Muscle layer of duodenum (tissue), 2 donors: ENCODE results near the gene MYOM3.

Source experiments
- H3K27ac ChIP-seq: one replicate; pipeline ENCODE4 v1.7.0; 2013; ENCODE audit warnings: mild to moderate bottlenecking, low read length
- H3K27me3 ChIP-seq: one replicate; pipeline ENCODE4 v1.7.0; 2013; ENCODE audit warnings: low read depth, mild to moderate bottlenecking, control low read depth, low read length
- H3K36me3 ChIP-seq, 2 donors: one replicate each; pipeline ENCODE4 v1.7.0; 2013; ENCODE audit warnings: low read length in 2 of 2, control low read depth in 1 of 2, mild to moderate bottlenecking in 1 of 2; ENCODE audit not compliant: insufficient read depth in 2 of 2, control insufficient read depth in 1 of 2
- H3K4me1 ChIP-seq, 2 donors: one replicate each; pipeline ENCODE4 v1.7.0; 2013; ENCODE audit warnings: low read length in 2 of 2, mild to moderate bottlenecking in 2 of 2, control low read depth in 1 of 2, moderate library complexity in 1 of 2; ENCODE audit not compliant: insufficient read depth in 2 of 2, control insufficient read depth in 1 of 2
- H3K4me3 ChIP-seq, 2 donors: one replicate each; pipeline ENCODE4 v1.7.0; 2013; ENCODE audit warnings: low read length in 2 of 2, low read depth in 1 of 2, mild to moderate bottlenecking in 1 of 2
- H3K9me3 ChIP-seq, 2 donors: one replicate each; pipeline ENCODE4 v1.7.0; 2013; ENCODE audit warnings: low read length in 2 of 2, control low read depth in 1 of 2, mild to moderate bottlenecking in 1 of 2; ENCODE audit not compliant: control insufficient read depth in 1 of 2
- donor health status: healthy.

MYOM3 gene

GRCh38 chr1:24110642-24111261 lies 1.2 kb downstream of the MYOM3 start:
- H3K27ac ChIP-seq, result no peak overlapping the region
- no peak overlapping the region for H3K4me3 ChIP-seq
- H3K9me3 ChIP-seq, result no peaks in the 10 kb centered on the region
- H3K4me1 ChIP-seq, result peaks cover 0 to 5% of the 10 kb centered on the region in 2 donors
- no peaks in the 10 kb centered on the region for H3K36me3 ChIP-seq
- H3K27me3 ChIP-seq, result no peaks in the 10 kb centered on the region

GRCh38 chr1:24109686-24110475 lies 2.1 kb downstream of the MYOM3 start:
- no peak overlapping the region for H3K4me3 ChIP-seq
- peaks cover 0 to 5% of the 10 kb centered on the region in 2 donors for H3K4me1 ChIP-seq
- no peak overlapping the region for H3K27ac ChIP-seq

GRCh38 chr1:24109166-24109483 lies 2.8 kb downstream of the MYOM3 start:
- H3K36me3 ChIP-seq, result no peaks in the 10 kb centered on the region
- no peaks in the 10 kb centered on the region for H3K27me3 ChIP-seq
- no peaks in the 10 kb centered on the region for H3K9me3 ChIP-seq
- peaks cover 0 to 5% of the 10 kb centered on the region in 2 donors for H3K4me1 ChIP-seq
- no peak overlapping the region for H3K27ac ChIP-seq
- no peak overlapping the region for H3K4me3 ChIP-seq

More at GRCh38 chr1:24109686-24110475, 2.1 kb downstream of the MYOM3 start:
- no peaks in the 10 kb centered on the region for H3K36me3 ChIP-seq
- no peaks in the 10 kb centered on the region for H3K9me3 ChIP-seq
- no peaks in the 10 kb centered on the region for H3K27me3 ChIP-seq

DNA sequence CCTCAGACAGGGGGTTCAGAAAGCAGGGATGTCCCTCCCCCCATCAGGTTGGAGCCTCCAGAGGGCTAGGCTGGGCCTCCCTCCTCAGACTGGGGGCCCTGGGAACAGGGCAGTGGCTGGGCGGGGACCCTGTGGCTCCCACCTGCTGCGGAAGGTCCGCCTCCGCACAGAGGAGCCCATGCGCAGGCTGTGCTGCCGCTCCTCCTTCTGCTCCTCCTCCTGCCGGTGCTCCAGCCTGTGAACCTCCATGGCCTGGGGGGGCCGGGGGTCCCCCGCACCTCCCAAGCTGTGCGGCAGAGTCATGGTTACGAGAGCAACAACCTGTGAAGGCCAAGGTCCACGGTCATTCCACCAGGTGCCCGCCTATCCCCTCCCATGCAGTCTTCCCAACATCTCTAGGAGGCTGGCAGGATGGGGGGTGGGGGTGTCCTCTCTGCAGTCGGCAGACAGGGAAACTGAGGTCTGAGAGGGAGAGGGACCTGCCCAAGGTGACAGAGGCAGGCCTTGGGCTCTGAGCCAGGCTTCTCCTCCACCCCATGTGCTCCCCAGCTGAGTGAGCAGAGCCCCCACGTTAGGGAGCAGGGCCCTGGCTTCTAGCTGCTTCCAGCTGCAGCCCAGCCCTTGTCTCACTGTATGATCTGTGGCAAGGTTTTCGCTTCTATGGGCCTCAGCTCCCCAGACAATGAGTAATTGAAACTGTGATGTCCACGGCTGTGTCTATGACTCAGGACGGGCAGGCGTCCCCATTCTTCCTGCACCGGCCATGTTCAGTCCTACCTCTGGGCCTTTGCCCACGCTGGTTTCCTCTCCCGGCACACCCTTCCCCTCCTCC lies 3.4 kb downstream of the MYOM3 start:
- no peaks in the 10 kb centered on the region for H3K9me3 ChIP-seq
- H3K27me3 ChIP-seq, result no peaks in the 10 kb centered on the region
- no peak overlapping the region for H3K27ac ChIP-seq
- no peaks in the 10 kb centered on the region for H3K36me3 ChIP-seq
- peaks cover 0 to 5% of the 10 kb centered on the region in 2 donors for H3K4me1 ChIP-seq
- H3K4me3 ChIP-seq, result no peak overlapping the region

DNA sequence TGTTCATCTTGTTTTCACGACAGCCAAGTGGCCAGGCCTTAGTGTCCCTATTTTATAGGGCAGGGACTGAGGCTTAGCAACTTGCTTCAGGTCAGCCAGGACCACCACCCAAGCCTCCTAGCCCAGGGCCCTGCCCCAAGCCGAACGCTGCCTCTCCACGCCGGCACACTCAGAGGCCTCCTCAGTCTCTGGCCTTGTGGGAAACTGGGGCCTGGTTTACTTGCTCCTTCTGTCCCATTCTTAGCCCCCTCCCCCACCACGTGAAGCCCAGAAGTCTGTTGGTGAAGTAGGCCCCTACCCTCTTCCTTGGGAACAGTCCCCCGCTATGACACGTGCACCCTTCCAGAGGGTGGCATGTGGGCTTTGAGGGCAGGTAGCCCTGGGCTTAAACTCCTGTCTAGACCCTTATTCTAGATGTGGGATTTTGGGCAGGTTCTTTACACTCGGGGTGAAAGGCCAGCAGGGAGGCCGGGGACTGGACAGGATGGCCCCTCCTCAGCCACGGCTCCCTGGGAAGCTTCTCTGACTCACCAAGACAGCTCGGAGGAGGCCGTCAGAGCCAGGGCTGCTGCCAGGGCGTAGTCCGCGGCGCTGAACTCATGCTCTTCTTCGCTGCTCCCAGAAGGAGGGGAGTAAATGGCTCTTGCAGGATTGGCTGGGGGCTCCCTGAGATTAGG lies 4.3 kb downstream of the MYOM3 start:
- H3K4me3 ChIP-seq, result no peak overlapping the region
- H3K27ac ChIP-seq, result no peak overlapping the region
- no peaks in the 10 kb centered on the region for H3K27me3 ChIP-seq
- H3K36me3 ChIP-seq, result no peaks in the 10 kb centered on the region
- H3K9me3 ChIP-seq, result no peaks in the 10 kb centered on the region
- H3K4me1 ChIP-seq, result peaks cover 0 to 5% of the 10 kb centered on the region in 2 donors

GRCh38 chr1:24105368-24106160 lies 6.4 kb downstream of the MYOM3 start:
- no peaks in the 10 kb centered on the region for H3K9me3 ChIP-seq
- H3K4me1 ChIP-seq, result peaks cover 0 to 4% of the 10 kb centered on the region in 2 donors
- H3K36me3 ChIP-seq, result no peaks in the 10 kb centered on the region
- H3K27me3 ChIP-seq, result no peaks in the 10 kb centered on the region
- H3K4me3 ChIP-seq, result no peak overlapping the region
- H3K27ac ChIP-seq, result no peak overlapping the region

GRCh38 chr1:24104854-24105253 lies 7.1 kb downstream of the MYOM3 start:
- H3K4me3 ChIP-seq, result no peak overlapping the region
- H3K27me3 ChIP-seq, result no peaks in the 10 kb centered on the region
- no peaks in the 10 kb centered on the region for H3K9me3 ChIP-seq
- no peaks in the 10 kb centered on the region for H3K36me3 ChIP-seq
- no peak overlapping the region for H3K27ac ChIP-seq
- peaks cover 0 to 4% of the 10 kb centered on the region in 2 donors for H3K4me1 ChIP-seq

GRCh38 chr1:24103879-24104278 lies 8.1 kb downstream of the MYOM3 start:
- H3K4me1 ChIP-seq, result peaks cover 0 to 4% of the 10 kb centered on the region in 2 donors
- no peaks in the 10 kb centered on the region for H3K9me3 ChIP-seq
- H3K36me3 ChIP-seq, result no peaks in the 10 kb centered on the region
- no peaks in the 10 kb centered on the region for H3K27me3 ChIP-seq
- no peak overlapping the region for H3K4me3 ChIP-seq
- H3K27ac ChIP-seq, result no peak overlapping the region

- H3K36me3 ChIP-seq, result no peaks in the 10 kb centered on the region
- H3K4me1 ChIP-seq, result peaks cover 0 to 4% of the 10 kb centered on the region in 2 donors
- no peak overlapping the region for H3K4me3 ChIP-seq
- H3K9me3 ChIP-seq, result no peaks in the 10 kb centered on the region
- H3K27me3 ChIP-seq, result no peaks in the 10 kb centered on the region
- no peak overlapping the region for H3K27ac ChIP-seq
These were observed 8.5 kb downstream of the MYOM3 start for GRCh38 chr1:24103408-24103807.

DNA sequence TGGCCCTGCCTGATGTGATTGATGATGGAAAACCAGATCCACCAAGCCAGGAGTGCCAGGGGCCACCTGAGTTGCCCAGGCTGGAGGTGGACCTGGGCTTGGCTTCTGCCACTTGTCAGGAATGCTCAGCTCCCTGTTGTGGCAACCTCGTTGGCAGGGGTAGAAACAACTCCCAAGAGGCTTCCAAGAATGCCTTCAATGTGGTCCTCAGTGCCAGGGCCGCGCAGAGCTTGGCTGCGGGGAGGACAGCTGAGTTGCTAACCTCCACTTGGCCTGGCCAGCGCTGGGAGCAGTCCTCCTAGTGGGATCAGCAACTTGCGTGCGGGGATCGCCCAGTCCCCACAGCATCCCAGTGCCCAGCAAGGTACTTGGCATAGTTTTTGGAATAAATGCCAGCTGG lies 9.0 kb downstream of the MYOM3 start:
- no peaks in the 10 kb centered on the region for H3K36me3 ChIP-seq
- H3K4me1 ChIP-seq, result peaks cover 0 to 4% of the 10 kb centered on the region in 2 donors
- H3K4me3 ChIP-seq, result no peak overlapping the region
- H3K27ac ChIP-seq, result no peak overlapping the region
- H3K27me3 ChIP-seq, result no peaks in the 10 kb centered on the region
- H3K9me3 ChIP-seq, result no peaks in the 10 kb centered on the region
